H1 (cell line): Measurements from ENCODE around the gene HS3ST3B1. TPM values are rescaled to one million over a fixed set of nuclear protein-coding genes. Genes with fewer than 3 reads are reported as not detected.

Experiments
- CTCF ChIA-PET: fragments of 300-600 bp; sonication (Branson Sonifier 250); formaldehyde crosslinking; loops from one replicate; lab custom pipeline; 2021; ENCODE audit not compliant: partially characterized antibody; lab: Charles Lee
- POLR2A ChIA-PET: fragments of 300-600 bp; sonication (Branson Sonifier 250); formaldehyde crosslinking; loops from one replicate; lab custom pipeline; 2021; ENCODE audit warnings: inconsistent platforms; ENCODE audit not compliant: partially characterized antibody; lab: Charles Lee
- DNase-seq, 2 experiments: peaks; one replicate each; pipeline versions ENCODE4 v3.0.0 to v3.0.0-alpha.2; 2010 to 2022; ENCODE audit warnings: low spot score in 2 of 2, low read depth in 1 of 2, mixed read lengths in 1 of 2
- FAIRE-seq: peaks from 2 replicates; lab custom pipeline; 2011; peaks lifted over from hg19 to GRCh38; lab: Jason Lieb, UNC
- H2AFZ ChIP-seq: 2 replicates; pipeline ENCODE4 v1.8.1; 2012; ENCODE audit warnings: low read length, inconsistent platforms
- H2AK5ac ChIP-seq: 2 replicates; pipeline ENCODE4 v1.6.1; 2013; ENCODE audit warnings: low read depth, low read length
- H2BK120ac ChIP-seq: replicated peaks from 2 replicates; pipeline ENCODE3; 2013; ENCODE audit warnings: low read depth, low read length, inconsistent platforms
- H2BK12ac ChIP-seq: 2 replicates; pipeline ENCODE4 v1.6.1; 2013; ENCODE audit warnings: low read depth, low read length
- H2BK15ac ChIP-seq: 2 replicates; pipeline ENCODE4 v1.6.1; 2013; ENCODE audit warnings: low read length
- H2BK20ac ChIP-seq: 2 replicates; pipeline ENCODE4 v1.6.1; 2013; ENCODE audit warnings: low read length
- H2BK5ac ChIP-seq: 2 replicates; pipeline ENCODE4 v1.6.1; 2013; ENCODE audit warnings: low read depth, low read length
- H3K14ac ChIP-seq: 2 replicates; pipeline ENCODE4 v1.6.1; 2013; ENCODE audit warnings: inconsistent platforms; ENCODE audit not compliant: insufficient read length
- H3K18ac ChIP-seq: 2 replicates; pipeline ENCODE4 v1.6.1; 2013; ENCODE audit warnings: low read length; ENCODE audit errors: extremely low read depth
- H3K23ac ChIP-seq: 2 replicates; pipeline ENCODE4 v1.6.1; 2013; ENCODE audit warnings: inconsistent platforms; ENCODE audit not compliant: insufficient read length
- H3K23me2 ChIP-seq: 2 replicates; pipeline ENCODE4 v1.6.1; 2013; ENCODE audit warnings: low read depth, low read length
- H3K27ac ChIP-seq: 2 replicates; pipeline ENCODE4 v1.6.1; 2011; ENCODE audit warnings: low read depth, low read length, inconsistent platforms
- H3K27me3 ChIP-seq, 4 experiments: replicated peaks in 1 of 4; 1 replicate in 1 of 4; 2 replicates in 3 of 4; pipeline versions ENCODE4 v1.6.1 to v1.8.1; 2011 to 2013; ENCODE audit warnings: low read length in 3 of 4, mild to moderate bottlenecking in 3 of 4, inconsistent platforms in 2 of 4, mixed read lengths in 2 of 4, moderate library complexity in 1 of 4; ENCODE audit not compliant: control insufficient read depth in 3 of 4, insufficient read depth in 3 of 4; ENCODE audit errors: extremely low read depth in 1 of 4
- H3K36me3 ChIP-seq, 4 experiments: 2 replicates each; pipeline versions ENCODE4 v1.6.1 to v1.8.1; 2011 to 2013; ENCODE audit warnings: mild to moderate bottlenecking in 4 of 4, low read length in 3 of 4, moderate library complexity in 2 of 4, control low read depth in 1 of 4, inconsistent platforms in 1 of 4; ENCODE audit not compliant: insufficient read depth in 4 of 4, control insufficient read depth in 2 of 4
- H3K4ac ChIP-seq: replicated peaks from 2 replicates; pipeline ENCODE3; 2013; ENCODE audit warnings: low read length, low read depth, mixed read lengths, inconsistent platforms; ENCODE audit not compliant: insufficient read length
- H3K4me1 ChIP-seq, 4 experiments: replicated peaks in 1 of 4; 1 replicate in 1 of 4; 2 replicates in 3 of 4; pipeline versions ENCODE4 v1.6.1 to v1.8.1; 2011 to 2013; ENCODE audit warnings: low read length in 3 of 4, inconsistent platforms in 2 of 4, mixed read lengths in 1 of 4; ENCODE audit not compliant: insufficient read depth in 4 of 4, control insufficient read depth in 3 of 4
- H3K4me2 ChIP-seq, 2 experiments: 2 replicates each; pipeline versions ENCODE4 v1.6.1 to v1.8.1; 2011 to 2013; ENCODE audit warnings: low read depth in 2 of 2, low read length in 2 of 2, control low read depth in 1 of 2, inconsistent platforms in 1 of 2, mild to moderate bottlenecking in 1 of 2; ENCODE audit not compliant: insufficient read depth in 1 of 2
- H3K4me3 ChIP-seq, 4 experiments: fragments of 200-600, 300-600 bp in 1 of 4; sonication (generic), shearing (Covaris generic), sonication (Bioruptor Twin) in 1 of 4; 2 replicates each; pipeline versions ENCODE4 v1.5.1 to v1.8.1; 2011 to 2016; ENCODE audit warnings: low read length in 4 of 4, low read depth in 3 of 4, control low read depth in 2 of 4, inconsistent platforms in 2 of 4, mild to moderate bottlenecking in 2 of 4, mixed read lengths in 1 of 4, moderate library complexity in 1 of 4; ENCODE audit not compliant: insufficient read depth in 2 of 4; ENCODE audit errors: extremely low read depth in 1 of 4
- H3K56ac ChIP-seq: replicated peaks from 2 replicates; pipeline ENCODE3; 2013; ENCODE audit warnings: low read depth, mild to moderate bottlenecking, mixed read lengths, low read length, inconsistent platforms; ENCODE audit not compliant: insufficient read length
- H3K79me1 ChIP-seq: 2 replicates; pipeline ENCODE4 v1.6.1; 2013; ENCODE audit warnings: low read depth, low read length, control low read depth
- H3K79me2 ChIP-seq, 2 experiments: 2 replicates each; pipeline versions ENCODE4 v1.6.1 to v1.8.1; 2012 to 2013; ENCODE audit warnings: low read length in 2 of 2, mild to moderate bottlenecking in 2 of 2, inconsistent platforms in 1 of 2; ENCODE audit not compliant: insufficient read depth in 2 of 2, control insufficient read depth in 1 of 2
- H3K9ac ChIP-seq, 4 experiments: replicated peaks in 1 of 4; 1 replicate in 1 of 4; 2 replicates in 3 of 4; pipeline versions ENCODE4 v1.6.1 to v1.8.1; 2011 to 2013; ENCODE audit warnings: low read depth in 3 of 4, low read length in 3 of 4, control low read depth in 2 of 4, mild to moderate bottlenecking in 2 of 4, moderate library complexity in 2 of 4, inconsistent platforms in 1 of 4; ENCODE audit errors: extremely low read depth in 1 of 4
- H3K9me3 ChIP-seq, 2 experiments: 2 replicates each; pipeline versions ENCODE4 v1.6.1 to v1.8.1; 2012 to 2013; ENCODE audit warnings: mild to moderate bottlenecking in 2 of 2, moderate library complexity in 2 of 2, control low read depth in 1 of 2, inconsistent platforms in 1 of 2, low read depth in 1 of 2, low read length in 1 of 2, mixed read lengths in 1 of 2; ENCODE audit not compliant: insufficient read depth in 2 of 2
- H4K20me1 ChIP-seq, 2 experiments: replicated peaks in 1 of 2; 2 replicates each; pipeline versions ENCODE3 to v1.8.1; 2011 to 2013; ENCODE audit warnings: inconsistent platforms in 2 of 2, low read length in 2 of 2, mild to moderate bottlenecking in 1 of 2; ENCODE audit not compliant: insufficient read depth in 2 of 2, control insufficient read depth in 1 of 2
- H4K5ac ChIP-seq: 2 replicates; pipeline ENCODE4 v1.6.1; 2013; ENCODE audit warnings: low read length, low read depth, mixed read lengths, inconsistent platforms; ENCODE audit not compliant: insufficient read length
- H4K8ac ChIP-seq: 2 replicates; pipeline ENCODE4 v1.8.0; 2013; ENCODE audit warnings: mild to moderate bottlenecking, moderate library complexity, low read length, inconsistent platforms; ENCODE audit not compliant: insufficient read depth; ENCODE audit errors: extremely low read depth
- H4K91ac ChIP-seq: replicated peaks from 2 replicates; pipeline ENCODE3; 2013; ENCODE audit warnings: low read length, mixed read lengths, inconsistent platforms; ENCODE audit not compliant: insufficient read length
- ASH2L ChIP-seq: fragments of 200-600, 300-600 bp; sonication (generic); IDR thresholded peaks from one replicate; pipeline ENCODE4 v1.7.1; 2017; ENCODE audit warnings: low read length
- MAFK ChIP-seq: IDR thresholded peaks from 2 replicates; pipeline ENCODE4 v1.6.1; 2012; ENCODE audit warnings: low read depth, mild to moderate bottlenecking, improper control_type of control experiment, low read length
- WGBS, 2 experiments: shearing (Covaris generic) in 1 of 2; methylation state at CpG; one replicate each; pipeline versions ENCODE4 v1.1.6 to v1.1.7; 2013 to 2015; ENCODE audit warnings: low lambda C conversion rate in 2 of 2, mixed read lengths in 2 of 2, inconsistent platforms in 1 of 2, low coverage in 1 of 2, missing lambda C conversion rate in 1 of 2; ENCODE audit not compliant: insufficient replicate concordance in 2 of 2, insufficient coverage in 1 of 2, insufficient read length in 1 of 2; ENCODE audit errors: extremely low coverage in 1 of 2, missing lambda C conversion rate in 1 of 2; 5-methylcytosine and 5-hydroxymethylcytosine counted together
- polyA plus RNA-seq, 7 experiments: library from polyadenylated mRNA; depleted of rRNA in 3 of 7; stranded (reverse) in 5 of 7; unstranded in 2 of 7; fragments of >200 nt in 5 of 7; fragments of 200-250 nt in 2 of 7; gene quantifications; 1 replicate in 5 of 7; 2 replicates in 1 of 7; 4 replicates in 1 of 7; pipeline versions ENCODE4 v1.2.1 to v1.2.3, GENCODE V29; 2011 to 2013; ENCODE audit warnings: missing spikeins in 2 of 7, mixed read lengths in 2 of 7
- total RNA-seq: library from RNA; stranded (reverse); fragmentation: NEBNext Ultra II Directional; extraction: Animal tissue kit (Norgen Biotek cat#: 25700); gene quantifications from 2 replicates; pipeline ENCODE4 v1.2.1, GENCODE V29; 2021

HS3ST3B1 gene
- total and polyA plus RNA-seq, 2 of the 8 experiments (the other 6 are each of a cell fraction or from before 2014, with no cell fraction given) = 4.7 to 14.4 TPM

GRCh38 chr17:14395255-14395654 is 94.4 kb downstream of the HS3ST3B1 start:
- Histone ChIP-seq H4K5ac (no peak overlapping the region), H3K4ac (no peak overlapping the region), H3K18ac (no peak overlapping the region), H2AFZ (no peak overlapping the region), H3K79me1 (no peaks in the 10 kb centered on the region), H3K56ac (no peak overlapping the region), H2BK120ac (no peak overlapping the region), H3K4me3 (no peak overlapping the region), H3K4me2 (no peak overlapping the region), H3K36me3 (no peaks in the 10 kb centered on the region), H3K14ac (no peak overlapping the region), H4K20me1 (peaks cover 0 to 3% of the 10 kb centered on the region in 2 experiments), H3K27ac (no peak overlapping the region), H3K27me3 (no peaks in the 10 kb centered on the region), H3K23me2 (peaks cover 5% of the 10 kb centered on the region; the same call in 1 of the 2 replicates), H3K9ac (no peak overlapping the region), H2BK12ac (no peak overlapping the region; the same call in 1 of the 2 replicates), H2AK5ac (no peak overlapping the region), H2BK20ac (no peak overlapping the region), H3K23ac (no peak overlapping the region), H2BK15ac (no peak overlapping the region; the same call in 1 of the 2 replicates), H4K8ac (no peak overlapping the region), H4K91ac (peak overlapping the region; percentile 5), H2BK5ac (no peak overlapping the region), H3K79me2 (no peaks in the 10 kb centered on the region), H3K4me1 (no peaks in the 10 kb centered on the region), H3K9me3 (0 out of 4 replicates have a peak, but pooled peaks cover 0 to 2% of the 10 kb centered on the region in 2 experiments)
- 92% methylated on average over 3 of the region's 3 CpGs; no CpG with 5 or more reads in 1 of the 2 experiments for WGBS, 2 experiments
- ChIA-PET CTCF (no interaction called here), POLR2A (no interaction called here)
- FAIRE-seq (no peak), DNase-seq (no peak)
- TF ChIP-seq ASH2L = no peak
- no peak for TF ChIP-seq MAFK
